Adipocyte (in vitro differentiated cells): ENCODE measurements around the gene TSPAN5.
"Not testable (repeated sequence)": the region's sequence is repeated elsewhere in the genome, so short reads cannot be mapped to it uniquely, and the experiment has no call there.

Experiments
- DNase-seq: peaks from one replicate; pipeline ENCODE4 v3.0.0-alpha.2; 2015; ENCODE audit warnings: low read depth
- H3K27me3 ChIP-seq: replicated peaks from 2 replicates; pipeline ENCODE4 v1.7.0; 2013; ENCODE audit warnings: mild to moderate bottlenecking, low read length, moderate library complexity; ENCODE audit not compliant: control insufficient read depth, insufficient read depth
- H3K36me3 ChIP-seq: 2 replicates; pipeline ENCODE4 v1.7.0; 2013; ENCODE audit warnings: low read length, mild to moderate bottlenecking, moderate library complexity; ENCODE audit not compliant: control insufficient read depth, insufficient read depth, severe bottlenecking
- H3K4me1 ChIP-seq: 2 replicates; pipeline ENCODE4 v1.7.0; 2013; ENCODE audit warnings: mild to moderate bottlenecking, low read length, moderate library complexity; ENCODE audit not compliant: control insufficient read depth, insufficient read depth
- H3K4me3 ChIP-seq: 2 replicates; pipeline ENCODE4 v1.7.0; 2013; ENCODE audit warnings: mild to moderate bottlenecking, low read length, moderate library complexity
- H3K9ac ChIP-seq: 2 replicates; pipeline ENCODE4 v1.7.0; 2013; ENCODE audit warnings: mild to moderate bottlenecking, low read length, moderate library complexity
- H3K9me3 ChIP-seq: 2 replicates; pipeline ENCODE4 v1.7.0; 2013; ENCODE audit warnings: mild to moderate bottlenecking, low read length, moderate library complexity; ENCODE audit not compliant: control insufficient read depth

Gene TSPAN5

GRCh38 chr4:98539299-98539698 is 119.1 kb downstream of the TSPAN5 start:
- Histone ChIP-seq H3K27me3 (no peaks in the 10 kb centered on the region), H3K9me3 (no peaks in the 10 kb centered on the region), H3K4me3 (no peak overlapping the region), H3K4me1 (peaks cover 6% of the 10 kb centered on the region), H3K9ac (no peak overlapping the region), H3K36me3 (no peaks in the 10 kb centered on the region)
- no peak for DNase-seq

- H3K9ac ChIP-seq: no peak overlapping the region
- no peak for DNase-seq
- no peaks in the 10 kb centered on the region for H3K36me3 ChIP-seq
- no peak overlapping the region for H3K4me3 ChIP-seq
- H3K9me3 ChIP-seq: no peaks in the 10 kb centered on the region
- no peaks in the 10 kb centered on the region for H3K27me3 ChIP-seq
- H3K4me1 ChIP-seq: peaks cover 6% of the 10 kb centered on the region
Measured at GRCh38 chr4:98536631-98537030, 121.8 kb downstream of the TSPAN5 start.

GRCh38 chr4:98534146-98534545 is 124.3 kb downstream of the TSPAN5 start:
- not testable (repeated sequence) for H3K4me3 ChIP-seq, H3K9ac ChIP-seq, H3K27me3 ChIP-seq, H3K36me3 ChIP-seq, H3K9me3 ChIP-seq, H3K4me1 ChIP-seq, DNase-seq

- Histone ChIP-seq H3K9ac (no peak overlapping the region), H3K36me3 (no peaks in the 10 kb centered on the region), H3K27me3 (no peaks in the 10 kb centered on the region), H3K4me3 (no peak overlapping the region), H3K4me1 (peaks cover 10% of the 10 kb centered on the region), H3K9me3 (no peaks in the 10 kb centered on the region)
- DNase-seq: no peak
Measured at GRCh38 chr4:98530572-98530971, 127.8 kb downstream of the TSPAN5 start.

- no peaks in the 10 kb centered on the region for H3K9me3 ChIP-seq
- H3K4me1 ChIP-seq: peaks cover 10% of the 10 kb centered on the region
- no peaks in the 10 kb centered on the region for H3K27me3 ChIP-seq
- H3K4me3 ChIP-seq: no peak overlapping the region
- no peaks in the 10 kb centered on the region for H3K36me3 ChIP-seq
- no peak for DNase-seq
- H3K9ac ChIP-seq: no peak overlapping the region
Measured at GRCh38 chr4:98529970-98530569, 128.3 kb downstream of the TSPAN5 start.

GRCh38 chr4:98528882-98529281 is 129.5 kb downstream of the TSPAN5 start:
- Histone ChIP-seq H3K36me3 (no peaks in the 10 kb centered on the region), H3K4me3 (no peak overlapping the region), H3K9me3 (no peaks in the 10 kb centered on the region), H3K9ac (no peak overlapping the region), H3K27me3 (no peaks in the 10 kb centered on the region), H3K4me1 (peaks cover 10% of the 10 kb centered on the region)
- no peak for DNase-seq

- peak; percentile 48 for DNase-seq
- no peaks in the 10 kb centered on the region for H3K36me3 ChIP-seq
- no peaks in the 10 kb centered on the region for H3K9me3 ChIP-seq
Measured at GRCh38 chr4:98527534-98528269, 130.7 kb downstream of the TSPAN5 start.

GRCh38 chr4:98524230-98524629 is 134.2 kb downstream of the TSPAN5 start:
- Histone ChIP-seq H3K4me1 (peaks cover 37% of the 10 kb centered on the region), H3K27me3 (no peaks in the 10 kb centered on the region), H3K9ac (no peak overlapping the region), H3K36me3 (no peaks in the 10 kb centered on the region), H3K9me3 (no peaks in the 10 kb centered on the region), H3K4me3 (no peak overlapping the region)
- DNase-seq: no peak

More at GRCh38 chr4:98527534-98528269, 130.7 kb downstream of the TSPAN5 start:
- Histone ChIP-seq H3K4me1 (peaks cover 17% of the 10 kb centered on the region), H3K27me3 (no peaks in the 10 kb centered on the region), H3K4me3 (peak overlapping the region; percentile 37), H3K9ac (peak overlapping the region; percentile 37)

- no peaks in the 10 kb centered on the region for H3K27me3 ChIP-seq
- no peaks in the 10 kb centered on the region for H3K9me3 ChIP-seq
- no peaks in the 10 kb centered on the region for H3K36me3 ChIP-seq
- peaks cover 44% of the 10 kb centered on the region for H3K4me1 ChIP-seq
- peak; percentile 87 for DNase-seq
- no peak overlapping the region for H3K4me3 ChIP-seq
- H3K9ac ChIP-seq: no peak overlapping the region
Measured at GRCh38 chr4:98522636-98523395, 135.6 kb downstream of the TSPAN5 start.

GRCh38 chr4:98522062-98522461 is 136.3 kb downstream of the TSPAN5 start:
- no peak overlapping the region for H3K4me3 ChIP-seq
- DNase-seq: no peak
- no peak overlapping the region for H3K9ac ChIP-seq
- peaks cover 45% of the 10 kb centered on the region for H3K4me1 ChIP-seq
- no peaks in the 10 kb centered on the region for H3K27me3 ChIP-seq
- no peaks in the 10 kb centered on the region for H3K36me3 ChIP-seq
- no peaks in the 10 kb centered on the region for H3K9me3 ChIP-seq

- Histone ChIP-seq H3K36me3 (no peaks in the 10 kb centered on the region), H3K4me1 (peaks cover 51% of the 10 kb centered on the region)
Measured at GRCh38 chr4:98521486-98521885, 136.9 kb downstream of the TSPAN5 start.

More at GRCh38 chr4:98521486-98521885, 136.9 kb downstream of the TSPAN5 start:
- no peak overlapping the region for H3K4me3 ChIP-seq
- no peak for DNase-seq
- H3K27me3 ChIP-seq: no peaks in the 10 kb centered on the region
- H3K9ac ChIP-seq: no peak overlapping the region
- no peaks in the 10 kb centered on the region for H3K9me3 ChIP-seq
